ENCODE data around the gene DZIP1. TPM values are rescaled to one million over a fixed set of nuclear protein-coding genes. Genes with fewer than 3 reads are reported as not detected.

Gene DZIP1
- polyA plus RNA-seq, 10 donors: 24.8 to 36.7 (median 30.1) TPM

GRCh38 chr13:95552539-95553441, 91.7 kb downstream of the DZIP1 start, which contains the start of gene CLDN10:
Gene CLDN10, plus strand, starts transcription at chr13:95552720. Its CDS starts 34 bp downstream, at chr13:95552754.
- peak in 1 of 3 donors; percentile 51 for DNase-seq

GRCh38 chr13:95552208-95552538, 92.3 kb downstream of the DZIP1 start:
- DNase-seq: no peak

GRCh38 chr13:95547531-95548167, 96.9 kb downstream of the DZIP1 start:
- DNase-seq: no peak

- no peak for DNase-seq
Measured at GRCh38 chr13:95546919-95547318, 97.6 kb downstream of the DZIP1 start.

- no peak for DNase-seq
Measured at GRCh38 chr13:95544293-95544692, 100.2 kb downstream of the DZIP1 start.

GRCh38 chr13:95541911-95542474, 102.5 kb downstream of the DZIP1 start:
- DNase-seq: no peak

GRCh38 chr13:95541308-95541707, 103.2 kb downstream of the DZIP1 start:
- DNase-seq: no peak

GRCh38 chr13:95540888-95541287, 103.6 kb downstream of the DZIP1 start:
- DNase-seq: peak; percentile 69 to 75 (median 74)

GRCh38 chr13:95536632-95537241, 107.8 kb downstream of the DZIP1 start:
- peak in 2 of 3 donors; percentile 34 to 47 for DNase-seq

GRCh38 chr13:95535243-95535642, 109.3 kb downstream of the DZIP1 start:
- peak in 1 of 3 donors; percentile 41 for DNase-seq

GRCh38 chr13:95533545-95534160, 110.9 kb downstream of the DZIP1 start:
- DNase-seq: no peak

- DNase-seq: no peak
Measured at GRCh38 chr13:95530178-95530577, 114.3 kb downstream of the DZIP1 start.

Other genes with a start within 250 kb of the DZIP1 start
- gene CLDN10, start 92.0 kb downstream of the DZIP1 start, polyA plus RNA-seq (ENCODE audit: insufficient read length in 10 of 10): 10 to 100 TPM in 2 of 10 donors, 1 to 10 TPM in 8; 6.4 to 13.8 (median 7.2) TPM
- gene DNAJC3, start 32.4 kb upstream of the DZIP1 start, polyA plus RNA-seq (ENCODE audit: insufficient read length in 10 of 10): 10 to 100 TPM; 15.4 to 25.1 (median 19.2) TPM